Measurements from ENCODE around the gene RAB6A.

Gene RAB6A

GRCh38 chr11:73625696-73626318 is 135.1 kb downstream of the RAB6A start:
- H3K4me3 ChIP-seq (ENCODE audit: low read depth, low read length) = no peak overlapping the region
- TF ChIP-seq CTCF (IDR thresholded peaks at IDR 0.05; ENCODE audit: low read depth, low read length) = peak; percentile 95
- DNase-seq (ENCODE audit: low read depth, low spot score) = peak; percentile 69
- in situ Hi-C loops (cut with HindIII; ENCODE audit: low sequenced_read_pairs) = no loop called here

All from astrocyte of the spinal cord (primary cell).